ENCODE data around the gene RNU6-1. TPM values are rescaled to one million over a fixed set of nuclear protein-coding genes. Genes with fewer than 3 reads are reported as not detected.
A peak's percentile ranks its signal among the peaks of the same experiment; 100 is the strongest.

The RNU6-1 gene
- total RNA-seq, 1 experiment from 2014 or later: not detected

DNA sequence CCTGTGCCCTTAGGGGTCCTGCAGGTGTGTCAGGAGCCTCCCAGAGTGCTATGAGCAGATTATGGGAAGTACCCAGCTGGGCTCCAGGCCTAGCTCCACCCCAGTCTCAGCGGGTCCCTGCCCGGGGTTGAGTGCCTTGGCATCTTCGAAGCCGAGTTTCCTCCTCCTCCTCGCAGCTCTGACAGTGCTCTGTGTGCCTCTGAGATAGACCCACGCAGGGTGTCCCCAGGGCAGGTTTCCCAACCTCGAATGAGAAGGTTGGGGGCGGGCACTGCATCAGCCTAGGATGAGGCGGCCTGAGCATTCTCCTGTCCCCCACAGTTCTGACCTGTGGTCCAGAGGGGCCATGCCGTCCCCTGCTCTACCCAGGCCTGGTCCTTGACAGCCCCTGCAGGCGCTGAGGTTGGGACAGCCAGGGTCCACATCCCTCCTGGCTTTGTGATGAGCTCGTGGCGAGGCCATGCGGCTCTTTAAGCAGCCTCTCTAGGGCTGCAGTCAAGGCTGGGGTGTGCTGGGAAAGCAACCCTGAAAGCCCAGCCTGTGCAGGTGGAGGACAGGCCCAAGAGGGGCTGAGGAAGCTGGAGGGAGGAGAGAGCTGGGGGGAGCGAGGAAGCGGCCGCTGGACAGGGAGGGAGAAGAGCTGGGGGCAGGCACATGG is 34.7 kb downstream of the RNU6-1 start (continued):
- TF ChIP-seq, protein P1, sequence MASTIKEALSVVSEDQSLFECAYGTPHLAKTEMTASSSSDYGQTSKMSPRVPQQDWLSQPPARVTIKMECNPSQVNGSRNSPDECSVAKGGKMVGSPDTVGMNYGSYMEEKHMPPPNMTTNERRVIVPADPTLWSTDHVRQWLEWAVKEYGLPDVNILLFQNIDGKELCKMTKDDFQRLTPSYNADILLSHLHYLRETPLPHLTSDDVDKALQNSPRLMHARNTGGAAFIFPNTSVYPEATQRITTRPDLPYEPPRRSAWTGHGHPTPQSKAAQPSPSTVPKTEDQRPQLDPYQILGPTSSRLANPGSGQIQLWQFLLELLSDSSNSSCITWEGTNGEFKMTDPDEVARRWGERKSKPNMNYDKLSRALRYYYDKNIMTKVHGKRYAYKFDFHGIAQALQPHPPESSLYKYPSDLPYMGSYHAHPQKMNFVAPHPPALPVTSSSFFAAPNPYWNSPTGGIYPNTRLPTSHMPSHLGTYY (CRISPR knock-in tag; IDR thresholded peaks at IDR 0.05): no peak
- no peak for TF ChIP-seq ZNF121 (CRISPR knock-in tag; IDR thresholded peaks at IDR 0.05)

GRCh38 chr15:67803996-67804843 is 35.6 kb downstream of the RNU6-1 start:
- CTCF ChIA-PET: interaction anchor here (1.2 to 1.7 kb wide), 2 partner anchors 17 to 191 kb away, joined by 3 read pairs; no protein-coding TSS in a partner anchor
- H3K27ac Mint-ChIP-seq: no peak overlapping the region
- ATAC-seq (peak; percentile 82), DNase-seq (ENCODE audit: low spot score) (peak; percentile 73)
- POLR2A ChIA-PET: interaction anchor here (1.4 kb wide), 1 partner anchor 16 kb away, joined by 3 read pairs; no protein-coding TSS in a partner anchor
- no peaks in the 10 kb centered on the region for H3K36me3 Mint-ChIP-seq
- no peaks in the 10 kb centered on the region for H3K9me3 Mint-ChIP-seq
- H3K27me3 Mint-ChIP-seq (ENCODE audit: low read depth): no peaks in the 10 kb centered on the region; the same call in 1 of the 2 replicates
- no peak overlapping the region for H3K4me3 Mint-ChIP-seq
- H3K4me1 Mint-ChIP-seq: peaks cover 36% of the 10 kb centered on the region
- TF ChIP-seq, protein P2, sequence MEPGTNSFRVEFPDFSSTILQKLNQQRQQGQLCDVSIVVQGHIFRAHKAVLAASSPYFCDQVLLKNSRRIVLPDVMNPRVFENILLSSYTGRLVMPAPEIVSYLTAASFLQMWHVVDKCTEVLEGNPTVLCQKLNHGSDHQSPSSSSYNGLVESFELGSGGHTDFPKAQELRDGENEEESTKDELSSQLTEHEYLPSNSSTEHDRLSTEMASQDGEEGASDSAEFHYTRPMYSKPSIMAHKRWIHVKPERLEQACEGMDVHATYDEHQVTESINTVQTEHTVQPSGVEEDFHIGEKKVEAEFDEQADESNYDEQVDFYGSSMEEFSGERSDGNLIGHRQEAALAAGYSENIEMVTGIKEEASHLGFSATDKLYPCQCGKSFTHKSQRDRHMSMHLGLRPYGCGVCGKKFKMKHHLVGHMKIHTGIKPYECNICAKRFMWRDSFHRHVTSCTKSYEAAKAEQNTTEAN (CRISPR knock-in tag; IDR thresholded peaks at IDR 0.05): peak; percentile 73; the same call in 1 of the 2 replicates
- TF ChIP-seq NFE2L1 (CRISPR knock-in tag; IDR thresholded peaks at IDR 0.05) (no peak), JAZF1 (CRISPR knock-in tag; IDR thresholded peaks at IDR 0.05) (no peak), KAT7 (CRISPR knock-in tag; IDR thresholded peaks at IDR 0.05; ENCODE audit: borderline replicate concordance) (0 out of 2 replicates have a peak, but pooled peaks have one; percentile 36), ESRRA (CRISPR knock-in tag; IDR thresholded peaks at IDR 0.05; ENCODE audit: borderline replicate concordance) (no peak), ZNF317 (CRISPR knock-in tag; IDR thresholded peaks at IDR 0.05; ENCODE audit: borderline replicate concordance, low read depth) (0 out of 2 replicates have a peak, but pooled peaks have one; percentile 14), SMAD4 (CRISPR knock-in tag; IDR thresholded peaks at IDR 0.05) (no peak), USF1 (CRISPR knock-in tag; IDR thresholded peaks at IDR 0.05) (no peak), HMGA2 (CRISPR knock-in tag; IDR thresholded peaks at IDR 0.05) (no peak), ELF4 (CRISPR knock-in tag; IDR thresholded peaks at IDR 0.05; ENCODE audit: low read depth) (no peak), NFATC4 (CRISPR knock-in tag; IDR thresholded peaks at IDR 0.05) (no peak), SMAD3 (CRISPR knock-in tag; IDR thresholded peaks at IDR 0.05; ENCODE audit: borderline replicate concordance) (no peak), FOXP1 (CRISPR knock-in tag; IDR thresholded peaks at IDR 0.05; ENCODE audit: borderline replicate concordance) (peak; percentile 32; the same call in 1 of the 2 replicates), ZNF512 (CRISPR knock-in tag; IDR thresholded peaks at IDR 0.05; ENCODE audit: borderline replicate concordance) (no peak), CREB1 (CRISPR knock-in tag; IDR thresholded peaks at IDR 0.05) (no peak), IRF2 (CRISPR knock-in tag; IDR thresholded peaks at IDR 0.05; ENCODE audit: borderline replicate concordance, low read depth) (no peak), JUN (CRISPR knock-in tag; IDR thresholded peaks at IDR 0.05) (no peak), MXD4 (CRISPR knock-in tag; IDR thresholded peaks at IDR 0.05; ENCODE audit: borderline replicate concordance) (no peak), NFYB (CRISPR knock-in tag; conservative IDR thresholded peaks at IDR 0.05; ENCODE audit: low read depth) (no peak), CREM (CRISPR knock-in tag; IDR thresholded peaks at IDR 0.05) (no peak), FOXK1 (CRISPR knock-in tag; IDR thresholded peaks at IDR 0.05) (0 out of 2 replicates have a peak, but pooled peaks have one; percentile 55), GTF2I (CRISPR knock-in tag; conservative IDR thresholded peaks at IDR 0.05) (no peak), NR2C2 (CRISPR knock-in tag; IDR thresholded peaks at IDR 0.05) (no peak)
- TF ChIP-seq, protein P3, sequence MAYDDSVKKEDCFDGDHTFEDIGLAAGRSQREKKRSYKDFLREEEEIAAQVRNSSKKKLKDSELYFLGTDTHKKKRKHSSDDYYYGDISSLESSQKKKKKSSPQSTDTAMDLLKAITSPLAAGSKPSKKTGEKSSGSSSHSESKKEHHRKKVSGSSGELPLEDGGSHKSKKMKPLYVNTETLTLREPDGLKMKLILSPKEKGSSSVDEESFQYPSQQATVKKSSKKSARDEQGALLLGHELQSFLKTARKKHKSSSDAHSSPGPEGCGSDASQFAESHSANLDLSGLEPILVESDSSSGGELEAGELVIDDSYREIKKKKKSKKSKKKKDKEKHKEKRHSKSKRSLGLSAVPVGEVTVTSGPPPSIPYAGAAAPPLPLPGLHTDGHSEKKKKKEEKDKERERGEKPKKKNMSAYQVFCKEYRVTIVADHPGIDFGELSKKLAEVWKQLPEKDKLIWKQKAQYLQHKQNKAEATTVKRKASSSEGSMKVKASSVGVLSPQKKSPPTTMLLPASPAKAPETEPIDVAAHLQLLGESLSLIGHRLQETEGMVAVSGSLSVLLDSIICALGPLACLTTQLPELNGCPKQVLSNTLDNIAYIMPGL (CRISPR knock-in tag; IDR thresholded peaks at IDR 0.05): no peak
- TF ChIP-seq, protein P4, sequence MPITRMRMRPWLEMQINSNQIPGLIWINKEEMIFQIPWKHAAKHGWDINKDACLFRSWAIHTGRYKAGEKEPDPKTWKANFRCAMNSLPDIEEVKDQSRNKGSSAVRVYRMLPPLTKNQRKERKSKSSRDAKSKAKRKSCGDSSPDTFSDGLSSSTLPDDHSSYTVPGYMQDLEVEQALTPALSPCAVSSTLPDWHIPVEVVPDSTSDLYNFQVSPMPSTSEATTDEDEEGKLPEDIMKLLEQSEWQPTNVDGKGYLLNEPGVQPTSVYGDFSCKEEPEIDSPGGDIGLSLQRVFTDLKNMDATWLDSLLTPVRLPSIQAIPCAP (CRISPR knock-in tag; IDR thresholded peaks at IDR 0.05): no peak
- TF ChIP-seq, protein P5, sequence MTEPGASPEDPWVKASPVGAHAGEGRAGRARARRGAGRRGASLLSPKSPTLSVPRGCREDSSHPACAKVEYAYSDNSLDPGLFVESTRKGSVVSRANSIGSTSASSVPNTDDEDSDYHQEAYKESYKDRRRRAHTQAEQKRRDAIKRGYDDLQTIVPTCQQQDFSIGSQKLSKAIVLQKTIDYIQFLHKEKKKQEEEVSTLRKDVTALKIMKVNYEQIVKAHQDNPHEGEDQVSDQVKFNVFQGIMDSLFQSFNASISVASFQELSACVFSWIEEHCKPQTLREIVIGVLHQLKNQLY (CRISPR knock-in tag; IDR thresholded peaks at IDR 0.05): no peak
